ENCODE results near the gene TRAF1. TPM values are rescaled to one million over a fixed set of nuclear protein-coding genes. Genes with fewer than 3 reads are reported as not detected.

The TRAF1 gene
- total RNA-seq, 1 donor = 0.86 TPM

DNA sequence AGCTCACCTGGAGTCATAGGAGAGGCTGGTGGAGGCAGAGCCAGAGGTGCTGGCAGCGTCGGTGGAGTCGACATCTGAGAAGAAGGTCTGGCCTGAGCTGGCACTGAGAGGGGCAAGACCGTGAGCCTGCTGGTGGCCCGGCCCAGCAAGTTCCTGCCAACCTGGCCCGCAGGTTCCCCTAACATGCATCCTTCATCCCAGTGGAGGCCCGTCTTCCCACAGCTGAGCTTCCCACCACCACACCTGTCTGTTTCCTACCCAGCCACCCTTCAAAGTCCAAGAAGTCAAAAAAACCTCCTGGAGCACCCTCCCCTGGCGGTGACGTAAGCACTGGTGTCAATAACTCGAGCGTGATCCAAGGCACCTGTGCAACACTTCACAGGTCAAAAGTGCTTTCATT, 66.5 kb downstream of the TRAF1 start:
- TF ChIP-seq, protein P1, sequence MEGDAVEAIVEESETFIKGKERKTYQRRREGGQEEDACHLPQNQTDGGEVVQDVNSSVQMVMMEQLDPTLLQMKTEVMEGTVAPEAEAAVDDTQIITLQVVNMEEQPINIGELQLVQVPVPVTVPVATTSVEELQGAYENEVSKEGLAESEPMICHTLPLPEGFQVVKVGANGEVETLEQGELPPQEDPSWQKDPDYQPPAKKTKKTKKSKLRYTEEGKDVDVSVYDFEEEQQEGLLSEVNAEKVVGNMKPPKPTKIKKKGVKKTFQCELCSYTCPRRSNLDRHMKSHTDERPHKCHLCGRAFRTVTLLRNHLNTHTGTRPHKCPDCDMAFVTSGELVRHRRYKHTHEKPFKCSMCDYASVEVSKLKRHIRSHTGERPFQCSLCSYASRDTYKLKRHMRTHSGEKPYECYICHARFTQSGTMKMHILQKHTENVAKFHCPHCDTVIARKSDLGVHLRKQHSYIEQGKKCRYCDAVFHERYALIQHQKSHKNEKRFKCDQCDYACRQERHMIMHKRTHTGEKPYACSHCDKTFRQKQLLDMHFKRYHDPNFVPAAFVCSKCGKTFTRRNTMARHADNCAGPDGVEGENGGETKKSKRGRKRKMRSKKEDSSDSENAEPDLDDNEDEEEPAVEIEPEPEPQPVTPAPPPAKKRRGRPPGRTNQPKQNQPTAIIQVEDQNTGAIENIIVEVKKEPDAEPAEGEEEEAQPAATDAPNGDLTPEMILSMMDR (IDR thresholded peaks at IDR 0.05; ENCODE audit: insufficient read depth, low read depth, low read length) = no peak
- H3K4me3 ChIP-seq (ENCODE audit: low read depth, low read length) = no peak overlapping the region
- DNase-seq (ENCODE audit: low read depth) = no peak

DNA sequence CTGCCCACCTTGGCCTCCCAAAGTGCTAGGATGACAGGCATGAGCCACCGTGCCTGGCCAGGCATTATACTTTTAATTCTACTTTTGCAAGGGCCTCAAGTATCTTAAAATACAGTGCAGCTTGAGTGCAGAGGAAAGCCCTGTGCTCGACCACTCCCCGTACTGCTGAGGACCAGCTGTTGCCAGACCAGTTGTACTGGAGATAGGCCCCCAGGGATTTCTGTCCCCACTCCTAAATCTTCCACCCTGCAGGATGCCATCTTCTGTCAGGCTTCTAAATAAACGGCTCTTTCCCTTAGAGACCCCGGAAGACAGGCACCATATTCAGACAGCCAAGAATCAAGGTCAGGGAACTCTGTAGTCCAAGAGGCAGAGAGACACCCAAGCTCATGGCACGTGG, 67.2 kb downstream of the TRAF1 start:
- TF ChIP-seq, protein P1 (IDR thresholded peaks at IDR 0.05; ENCODE audit: insufficient read depth, low read depth, low read length) = no peak
- H3K4me3 ChIP-seq (ENCODE audit: low read depth, low read length) = no peak overlapping the region
- no peak for DNase-seq (ENCODE audit: low read depth)

DNA sequence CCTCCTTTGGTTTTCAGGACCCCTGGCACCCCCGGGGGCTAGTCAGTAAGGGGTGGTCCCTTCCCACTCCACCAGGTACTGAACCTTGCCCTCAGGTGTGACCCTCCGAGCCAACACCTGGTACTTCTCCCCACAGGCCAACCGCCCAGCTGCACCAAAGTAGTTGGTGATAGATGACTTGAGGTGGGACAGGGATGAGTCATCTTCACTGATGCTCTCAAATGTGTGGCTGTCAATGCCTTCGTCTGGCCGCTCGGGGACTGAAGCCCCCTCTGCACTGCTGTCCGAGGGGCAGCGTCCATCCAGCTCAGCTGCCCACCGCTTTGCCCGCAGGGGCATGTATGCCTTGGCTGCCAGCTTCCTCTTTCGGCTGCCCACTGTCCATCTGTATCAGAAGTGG, 68.7 kb downstream of the TRAF1 start:
- TF ChIP-seq, protein P1 (IDR thresholded peaks at IDR 0.05; ENCODE audit: insufficient read depth, low read depth, low read length) = no peak
- DNase-seq (ENCODE audit: low read depth) = no peak
- no peak overlapping the region for H3K4me3 ChIP-seq (ENCODE audit: low read depth, low read length)

DNA sequence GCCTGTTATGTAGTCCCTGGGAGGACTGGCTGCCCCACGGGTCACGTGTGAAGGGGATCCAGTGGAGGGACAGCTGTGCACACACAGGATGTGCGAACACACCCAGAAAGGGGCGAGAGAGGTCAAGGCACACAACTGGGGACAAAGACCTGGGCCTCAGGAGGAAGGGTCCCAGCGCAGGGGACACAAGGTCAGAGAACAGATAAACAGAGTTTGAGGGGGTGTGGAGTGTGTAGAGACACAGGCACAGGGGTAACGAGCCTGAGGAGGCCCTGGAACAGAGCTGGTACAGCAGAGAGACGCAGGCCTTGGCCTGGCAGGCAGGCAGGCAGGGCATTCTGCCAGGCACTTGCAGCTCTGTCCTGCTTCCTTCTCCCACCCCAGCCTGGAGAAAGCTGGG, 69.1 kb downstream of the TRAF1 start:
- TF ChIP-seq, protein P1 (IDR thresholded peaks at IDR 0.05; ENCODE audit: insufficient read depth, low read depth, low read length) = no peak
- no peak for DNase-seq (ENCODE audit: low read depth)
- no peak overlapping the region for H3K4me3 ChIP-seq (ENCODE audit: low read depth, low read length)

DNA sequence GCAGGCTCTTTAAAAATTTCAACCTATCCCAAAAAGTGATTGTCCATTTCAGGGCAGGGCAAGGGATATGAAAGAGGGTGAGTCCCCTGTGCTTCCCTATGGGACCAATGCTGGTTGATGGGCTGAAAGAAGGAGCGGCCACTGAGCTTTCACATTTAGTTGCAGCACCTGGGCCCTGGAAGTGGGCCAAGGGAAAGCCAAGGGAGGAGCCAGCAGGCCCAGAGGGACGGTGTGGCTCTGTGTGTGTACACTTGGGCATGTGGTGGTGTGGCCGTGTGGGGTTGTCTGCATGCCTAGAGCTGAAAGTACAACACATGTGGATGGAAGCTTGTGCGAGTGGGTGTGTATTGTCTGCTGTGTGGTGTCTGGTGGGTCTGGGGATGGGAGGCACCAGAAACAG, 69.9 kb downstream of the TRAF1 start:
- TF ChIP-seq, protein P1 (IDR thresholded peaks at IDR 0.05; ENCODE audit: insufficient read depth, low read depth, low read length) = no peak
- H3K4me3 ChIP-seq (ENCODE audit: low read depth, low read length) = no peak overlapping the region
- no peak for DNase-seq (ENCODE audit: low read depth)

DNA sequence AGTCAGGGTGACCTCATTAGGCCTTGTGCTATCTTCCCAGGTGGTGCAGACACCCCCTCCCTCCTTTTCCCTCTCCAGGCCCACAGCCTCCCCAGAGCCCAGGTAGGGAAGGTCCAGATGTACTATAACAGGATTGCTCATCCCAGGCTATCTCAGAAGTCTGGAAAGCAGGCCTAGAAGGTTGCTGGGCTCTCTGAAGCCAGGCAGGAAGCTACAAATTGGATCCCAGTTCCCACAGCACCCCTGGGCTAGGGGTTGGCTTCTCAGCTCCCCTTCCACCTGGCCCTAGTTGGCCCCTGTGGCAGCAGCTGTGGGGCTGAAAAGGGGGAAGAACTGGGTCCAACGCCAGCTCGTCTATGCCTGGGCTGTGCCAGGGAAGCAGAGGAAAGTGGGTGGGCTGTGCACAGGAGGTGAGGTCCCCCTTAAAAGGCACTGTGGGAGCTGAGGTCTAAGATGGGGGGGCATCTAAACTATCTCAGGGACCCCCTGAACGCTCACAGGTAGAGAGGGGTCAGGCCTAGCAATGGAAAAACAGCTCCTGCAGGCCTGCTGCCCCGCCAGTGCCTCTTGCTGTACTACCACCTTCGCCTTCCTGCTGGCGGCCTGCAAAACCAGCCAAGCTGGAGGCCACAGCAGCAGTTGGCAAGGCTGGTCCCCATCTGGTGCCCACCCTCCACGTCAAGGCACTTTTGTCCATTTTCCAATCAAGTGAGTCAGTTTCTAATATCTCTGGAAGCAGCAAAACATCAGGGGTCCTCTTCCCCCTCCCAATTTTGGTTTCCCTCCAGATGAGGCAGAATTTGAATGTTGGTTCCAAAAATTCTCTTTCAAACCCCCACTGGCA, 70.5 kb downstream of the TRAF1 start:
- TF ChIP-seq, protein P1 (IDR thresholded peaks at IDR 0.05; ENCODE audit: insufficient read depth, low read depth, low read length) = no peak
- no peak overlapping the region for H3K4me3 ChIP-seq (ENCODE audit: low read depth, low read length)
- DNase-seq (ENCODE audit: low read depth) = no peak
